PC-9 (cell line): Measurements from ENCODE around the gene OBI1. TPM values are rescaled to one million over a fixed set of nuclear protein-coding genes. Genes with fewer than 3 reads are reported as not detected.

Experiments used
- BruUV-seq: library from RNA; stranded (reverse); fragments of 400-500 nt; replicated peaks from 2 replicates; lab custom pipeline; 2021; lab: Mats Ljungman, UMichigan
- CTCF ChIA-PET: fragments of 300-600 bp; sonication (Branson Sonifier 250); formaldehyde crosslinking; loops from one replicate; lab custom pipeline; 2022; ENCODE audit warnings: antibody characterized with exemption; lab: Charles Lee
- POLR2A ChIA-PET: fragments of 300-600 bp; sonication (Branson Sonifier 250); formaldehyde crosslinking; loops from one replicate; lab custom pipeline; 2022; ENCODE audit warnings: antibody characterized with exemption; ENCODE audit not compliant: unreplicated experiment; lab: Charles Lee
- DNase-seq, 2 experiments: peaks; one replicate each; pipeline versions ENCODE4 v3.0.0 to v3.0.0-alpha.2; 2015 to 2022; ENCODE audit warnings: mixed read lengths in 1 of 2
- H2AFZ ChIP-seq: fragments of 200-600 bp; sonication (generic); 2 replicates; pipeline ENCODE4 v1.8.1; 2017; ENCODE audit warnings: antibody characterized with exemption
- H3F3A ChIP-seq: fragments of 200-600 bp; sonication (generic); 2 replicates; pipeline ENCODE4 v1.8.1; 2017; ENCODE audit warnings: antibody characterized with exemption, mild to moderate bottlenecking, low read depth; ENCODE audit not compliant: insufficient read depth
- H3K27ac ChIP-seq: fragments of 200-600 bp; sonication (generic); 2 replicates; pipeline ENCODE4 v1.6.1; 2016; ENCODE audit warnings: mixed run types
- H3K27me3 ChIP-seq: fragments of 200-600 bp; sonication (generic); 2 replicates; pipeline ENCODE4 v1.6.1; 2016; ENCODE audit warnings: low read depth, mixed run types; ENCODE audit not compliant: insufficient read depth
- H3K36me3 ChIP-seq: fragments of 200-600 bp; sonication (generic); 2 replicates; pipeline ENCODE4 v1.6.1; 2016; ENCODE audit warnings: low read depth, mixed run types
- H3K4me1 ChIP-seq: fragments of 200-600 bp; sonication (generic); replicated peaks from 2 replicates; pipeline ENCODE4 v1.6.1; 2016; ENCODE audit warnings: mixed run types; ENCODE audit not compliant: insufficient read depth
- H3K4me2 ChIP-seq: fragments of 200-600 bp; sonication (generic); 2 replicates; pipeline ENCODE4 v1.6.1; 2017; ENCODE audit warnings: mixed run types
- H3K4me3 ChIP-seq: fragments of 200-600 bp; sonication (generic); 2 replicates; pipeline ENCODE4 v1.6.1; 2016; ENCODE audit warnings: mixed run types
- H3K79me2 ChIP-seq: fragments of 200-600 bp; sonication (generic); 2 replicates; pipeline ENCODE4 v1.6.1; 2017; ENCODE audit warnings: low read depth, mixed run types
- H3K9me2 ChIP-seq: fragments of 200-600 bp; sonication (generic); 2 replicates; pipeline ENCODE4 v1.8.1; 2017; ENCODE audit warnings: mild to moderate bottlenecking; ENCODE audit not compliant: insufficient read depth
- H3K9me3 ChIP-seq: fragments of 200-600 bp; sonication (generic); 2 replicates; pipeline ENCODE4 v1.8.1; 2016; ENCODE audit warnings: low read depth; ENCODE audit not compliant: insufficient read depth
- H4K20me1 ChIP-seq: fragments of 200-600 bp; sonication (generic); 2 replicates; pipeline ENCODE4 v1.8.1; 2017; ENCODE audit not compliant: insufficient read depth
- CTCF ChIP-seq: fragments of 200-600 bp; sonication (generic); conservative IDR thresholded peaks from 2 replicates; pipeline ENCODE4 v1.6.1; 2017; ENCODE audit warnings: mixed run types, antibody characterized with exemption, mild to moderate bottlenecking, moderate library complexity
- EZH2 ChIP-seq: fragments of 200-600 bp; sonication (generic); IDR thresholded peaks from 2 replicates; pipeline ENCODE4 v1.8.0; 2017; ENCODE audit warnings: antibody characterized with exemption, low read depth
- intact Hi-C: fragments of 100-400 bp; cut with micrococcal nuclease; formaldehyde crosslinking; loops from one replicate; pipeline ENCODE4 v1.10.0; 2022; ENCODE audit not compliant: unreplicated experiment
- total RNA-seq: library from RNA; stranded (reverse); gene quantifications from 2 replicates; pipeline ENCODE4 v1.2.3, GENCODE V29; 2021

Gene OBI1
- total RNA-seq, 1 experiment from 2014 or later = 11.9 TPM

GRCh38 chr13:78596399-78596735, 62.6 kb downstream of the OBI1 start:
- Histone ChIP-seq H3K4me3 (no peak overlapping the region), H3K4me2 (no peak overlapping the region), H3K79me2 (no peaks in the 10 kb centered on the region), H3K36me3 (no peaks in the 10 kb centered on the region), H3K9me2 (no peaks in the 10 kb centered on the region), H3K4me1 (no peaks in the 10 kb centered on the region), H3K27ac (no peak overlapping the region), H3F3A (no peaks in the 10 kb centered on the region), H3K9me3 (no peaks in the 10 kb centered on the region), H3K27me3 (0 out of 2 replicates have a peak, but pooled peaks cover 7% of the 10 kb centered on the region), H2AFZ (no peak overlapping the region), H4K20me1 (no peaks in the 10 kb centered on the region)
- TF ChIP-seq CTCF (no peak), EZH2 (no peak)
- ChIA-PET CTCF (no interaction called here), POLR2A (no interaction called here)
- DNase-seq = no peak
- no TSS peak for BruUV-seq
- intact Hi-C loops = no loop called here

- H3K9me3 ChIP-seq = no peaks in the 10 kb centered on the region
- H3K4me2 ChIP-seq = no peak overlapping the region
- ChIA-PET POLR2A (no interaction called here), CTCF (no interaction called here)
- no peak overlapping the region for H3K27ac ChIP-seq
- H3K36me3 ChIP-seq = no peaks in the 10 kb centered on the region
- no peak overlapping the region for H3K4me3 ChIP-seq
- no peaks in the 10 kb centered on the region for H3F3A ChIP-seq
- intact Hi-C loops = no loop called here
- H3K27me3 ChIP-seq = 0 out of 2 replicates have a peak, but pooled peaks cover 7% of the 10 kb centered on the region
- no peak for TF ChIP-seq EZH2
- TF ChIP-seq CTCF = no peak
- DNase-seq = no peak
- no peaks in the 10 kb centered on the region for H3K9me2 ChIP-seq
- no peak overlapping the region for H2AFZ ChIP-seq
- BruUV-seq = no TSS peak
- no peaks in the 10 kb centered on the region for H3K4me1 ChIP-seq
- no peaks in the 10 kb centered on the region for H3K79me2 ChIP-seq
- H4K20me1 ChIP-seq = no peaks in the 10 kb centered on the region
Observed at GRCh38 chr13:78595495-78596398, 63.2 kb downstream of the OBI1 start.

- intact Hi-C loops = no loop called here
- Histone ChIP-seq H3F3A (no peaks in the 10 kb centered on the region), H3K4me1 (no peaks in the 10 kb centered on the region), H3K36me3 (no peaks in the 10 kb centered on the region), H3K79me2 (no peaks in the 10 kb centered on the region), H3K4me3 (no peak overlapping the region), H4K20me1 (no peaks in the 10 kb centered on the region), H3K27ac (no peak overlapping the region), H3K27me3 (0 out of 2 replicates have a peak, but pooled peaks cover 7% of the 10 kb centered on the region), H2AFZ (no peak overlapping the region), H3K9me3 (no peaks in the 10 kb centered on the region), H3K4me2 (no peak overlapping the region), H3K9me2 (no peaks in the 10 kb centered on the region)
- CTCF ChIA-PET = no interaction called here
- no peak for TF ChIP-seq EZH2
- no peak for TF ChIP-seq CTCF
- POLR2A ChIA-PET = no interaction called here
- no peak for DNase-seq
- BruUV-seq = no TSS peak
Observed at GRCh38 chr13:78594456-78594975, 64.4 kb downstream of the OBI1 start.
